Kidney (tissue), 14 donors: Measurements from ENCODE around the gene CALML5. TPM values are rescaled to one million over a fixed set of nuclear protein-coding genes. Genes with fewer than 3 reads are reported as not detected.
A peak's percentile ranks its signal among the peaks of the same experiment; 100 is the strongest.

Experiments
- DNase-seq, 5 donors: peaks; one replicate each; pipeline ENCODE4 v3.0.0-alpha.2; 2013 to 2020
- FAIRE-seq: peaks from 2 replicates; lab custom pipeline; 2012; peaks lifted over from hg19 to GRCh38; lab: Jason Lieb, UNC
- H3K27ac ChIP-seq, 2 donors: one replicate each; pipeline ENCODE4 v1.7.0; 2013; ENCODE audit warnings: low read depth in 2 of 2, low read length in 2 of 2, inconsistent platforms in 1 of 2
- H3K27me3 ChIP-seq: one replicate; pipeline ENCODE4 v1.7.1; 2013; ENCODE audit warnings: low read length, inconsistent platforms; ENCODE audit not compliant: control insufficient read depth, insufficient read depth
- H3K36me3 ChIP-seq, 3 donors: one replicate each; pipeline versions ENCODE4 v1.7.0 to v1.7.1; 2013; ENCODE audit warnings: low read length in 3 of 3, control low read depth in 1 of 3, inconsistent platforms in 1 of 3; ENCODE audit not compliant: insufficient read depth in 3 of 3, control insufficient read depth in 2 of 3
- H3K4me1 ChIP-seq, 3 donors: one replicate each; pipeline versions ENCODE4 v1.7.0 to v1.7.1; 2013; ENCODE audit warnings: low read length in 3 of 3, inconsistent platforms in 1 of 3, low read depth in 1 of 3; ENCODE audit not compliant: control insufficient read depth in 2 of 3, insufficient read depth in 2 of 3
- H3K4me3 ChIP-seq, 3 donors: one replicate each; pipeline versions ENCODE4 v1.7.0 to v1.8.1; 2013; ENCODE audit warnings: low read length in 3 of 3, control low read depth in 1 of 3, inconsistent platforms in 1 of 3
- H3K9ac ChIP-seq, 3 donors: one replicate each; pipeline versions ENCODE4 v1.7.0 to v1.7.1; 2013; ENCODE audit warnings: low read length in 3 of 3, control low read depth in 1 of 3, inconsistent platforms in 1 of 3
- H3K9me3 ChIP-seq, 3 donors: one replicate each; pipeline versions ENCODE4 v1.7.0 to v1.7.1; 2013; ENCODE audit warnings: low read length in 3 of 3, control low read depth in 1 of 3, inconsistent platforms in 1 of 3; ENCODE audit not compliant: control insufficient read depth in 2 of 3, insufficient read depth in 1 of 3
- CTCF ChIP-seq: IDR thresholded peaks from 3 replicates; pipeline ENCODE4 v1.5.1; 2012; ENCODE audit warnings: mild to moderate bottlenecking, moderate library complexity, borderline replicate concordance; ENCODE audit not compliant: insufficient read depth; ENCODE audit errors: extremely low read depth
- intact Hi-C: fragments of 100-400 bp; cut with DNase I; formaldehyde crosslinking; loops from one replicate; pipeline ENCODE4 v1.11.1; 2022
- polyA plus RNA-seq: library from polyadenylated mRNA; stranded (reverse); fragments of 350-450 nt; fragmentation: Illumina TruSeq; extraction: RNeasy Lipid Tissue Mini Kit (QIAGEN cat#74804); gene quantifications from one replicate; pipeline ENCODE4 v1.2.3, GENCODE V29; 2014; ENCODE audit warnings: low read depth, low replicate concordance; ENCODE audit not compliant: insufficient read depth
- total RNA-seq: library from RNA; stranded (reverse); fragmentation: NEBNext Ultra II Directional; extraction: Animal tissue kit (Norgen Biotek cat#: 25700); gene quantifications from one replicate; pipeline ENCODE4 v1.2.1, GENCODE V29; 2021
- donor health status: control.
- donor health status: control.
- donor health status: control.
- donor health status: control.
- donor health status: control.
- donor health status: DM: yes; HTN: yes; CAD: no.
- donor health status: Normal renal cell carcinoma (clear cell type).

The CALML5 gene
- total and polyA plus RNA-seq, 2 donors from 2014 or later = not detected

- Histone ChIP-seq H3K9ac (no peak overlapping the region), H3K4me1 (peaks cover 0 to 2% (median 0%) of the 10 kb centered on the region in 3 donors), H3K27ac (no peak overlapping the region), H3K9me3 (no peaks in the 10 kb centered on the region), H3K36me3 (no peaks in the 10 kb centered on the region), H3K27me3 (no peaks in the 10 kb centered on the region), H3K4me3 (no peak overlapping the region)
- intact Hi-C loops = no loop called here
- DNase-seq (peak in 2 of 5 donors; percentile 32 to 39), FAIRE-seq (no peak)
- no peak for TF ChIP-seq CTCF
Observed at GRCh38 chr10:5492929-5493576, 6.3 kb downstream of the CALML5 start.

GRCh38 chr10:5492322-5492855 is 7.0 kb downstream of the CALML5 start:
- intact Hi-C loops = no loop called here
- H3K9ac ChIP-seq = no peak overlapping the region
- no peaks in the 10 kb centered on the region for H3K27me3 ChIP-seq
- no peak for TF ChIP-seq CTCF
- no peaks in the 10 kb centered on the region for H3K36me3 ChIP-seq
- FAIRE-seq (no peak), DNase-seq (peak in 2 of 5 donors; percentile 24 to 34)
- H3K9me3 ChIP-seq = no peaks in the 10 kb centered on the region
- H3K27ac ChIP-seq = no peak overlapping the region
- no peak overlapping the region for H3K4me3 ChIP-seq
- H3K4me1 ChIP-seq = peaks cover 0 to 2% (median 0%) of the 10 kb centered on the region in 3 donors

- Histone ChIP-seq H3K27ac (no peak overlapping the region), H3K4me3 (no peak overlapping the region), H3K4me1 (no peaks in the 10 kb centered on the region), H3K36me3 (no peaks in the 10 kb centered on the region), H3K27me3 (no peaks in the 10 kb centered on the region), H3K9me3 (no peaks in the 10 kb centered on the region), H3K9ac (no peak overlapping the region)
- no peak for TF ChIP-seq CTCF
- FAIRE-seq = no peak
- intact Hi-C loops = no loop called here
- DNase-seq = peak in 2 of 5 donors; percentile 18 to 55
Observed at GRCh38 chr10:5491477-5491876, 7.9 kb downstream of the CALML5 start.
